GM20000 (cell line): ENCODE data around the gene METTL25B.

Source experiments
- DNase-seq: peaks from one replicate; pipeline ENCODE4 v3.0.0; 2012; ENCODE audit warnings: low spot score
- TF ChIP-seq, protein P1 (sequence below): IDR thresholded peaks from 2 replicates; pipeline ENCODE4 v1.5.1; 2012; ENCODE audit warnings: mild to moderate bottlenecking, control low read depth; ENCODE audit errors: extremely low read depth, missing control alignments

The METTL25B gene

DNA sequence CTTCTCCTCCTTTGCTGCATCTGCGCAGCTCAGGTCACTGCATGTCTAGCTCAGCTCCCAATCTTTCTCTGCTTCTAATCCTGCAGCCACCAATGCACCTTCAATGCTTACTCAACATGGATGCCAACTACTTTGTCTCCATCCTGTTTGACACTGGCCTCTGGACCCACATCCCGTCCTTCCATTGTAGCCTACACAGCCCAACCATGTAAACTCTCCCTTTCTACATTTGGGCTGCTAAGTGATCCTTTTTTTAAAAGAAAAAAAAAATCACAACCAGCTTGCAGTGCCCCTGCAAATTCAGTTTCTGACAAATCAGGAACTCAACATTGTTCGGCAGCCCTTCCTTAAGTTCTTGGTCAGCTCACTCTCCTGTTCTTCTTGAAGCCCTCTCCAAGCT is 13.4 kb upstream of the METTL25B start:
- TF ChIP-seq, protein P1, sequence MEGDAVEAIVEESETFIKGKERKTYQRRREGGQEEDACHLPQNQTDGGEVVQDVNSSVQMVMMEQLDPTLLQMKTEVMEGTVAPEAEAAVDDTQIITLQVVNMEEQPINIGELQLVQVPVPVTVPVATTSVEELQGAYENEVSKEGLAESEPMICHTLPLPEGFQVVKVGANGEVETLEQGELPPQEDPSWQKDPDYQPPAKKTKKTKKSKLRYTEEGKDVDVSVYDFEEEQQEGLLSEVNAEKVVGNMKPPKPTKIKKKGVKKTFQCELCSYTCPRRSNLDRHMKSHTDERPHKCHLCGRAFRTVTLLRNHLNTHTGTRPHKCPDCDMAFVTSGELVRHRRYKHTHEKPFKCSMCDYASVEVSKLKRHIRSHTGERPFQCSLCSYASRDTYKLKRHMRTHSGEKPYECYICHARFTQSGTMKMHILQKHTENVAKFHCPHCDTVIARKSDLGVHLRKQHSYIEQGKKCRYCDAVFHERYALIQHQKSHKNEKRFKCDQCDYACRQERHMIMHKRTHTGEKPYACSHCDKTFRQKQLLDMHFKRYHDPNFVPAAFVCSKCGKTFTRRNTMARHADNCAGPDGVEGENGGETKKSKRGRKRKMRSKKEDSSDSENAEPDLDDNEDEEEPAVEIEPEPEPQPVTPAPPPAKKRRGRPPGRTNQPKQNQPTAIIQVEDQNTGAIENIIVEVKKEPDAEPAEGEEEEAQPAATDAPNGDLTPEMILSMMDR: no peak
- no peak for DNase-seq

GRCh38 chr1:156717351-156717750 is 10.9 kb upstream of the METTL25B start:
- no peak for DNase-seq
- TF ChIP-seq, protein P1: no peak

- TF ChIP-seq, protein P1: no peak
- DNase-seq: no peak
These were observed 7.1 kb upstream of the METTL25B start for GRCh38 chr1:156721131-156721530.

DNA sequence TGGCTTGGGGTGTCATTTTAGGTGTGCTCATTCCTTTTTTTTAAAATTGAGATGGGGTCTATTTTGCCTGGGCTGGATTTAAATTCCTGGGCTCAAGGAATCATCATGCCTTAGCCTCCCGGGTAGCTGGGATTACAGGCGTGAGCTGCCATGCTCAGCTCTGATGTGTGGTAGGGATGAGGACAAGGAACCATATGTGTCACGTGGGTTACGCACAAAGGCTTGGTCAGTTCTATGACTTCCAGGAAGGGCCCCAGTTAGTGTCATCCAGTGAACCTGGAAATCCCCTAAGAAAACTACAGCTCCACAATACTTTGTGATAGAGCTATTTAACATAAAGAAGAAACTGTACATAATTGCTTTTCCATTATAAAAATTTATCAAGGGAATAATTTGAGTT is 6.7 kb upstream of the METTL25B start:
- TF ChIP-seq, protein P1: no peak
- no peak for DNase-seq

DNA sequence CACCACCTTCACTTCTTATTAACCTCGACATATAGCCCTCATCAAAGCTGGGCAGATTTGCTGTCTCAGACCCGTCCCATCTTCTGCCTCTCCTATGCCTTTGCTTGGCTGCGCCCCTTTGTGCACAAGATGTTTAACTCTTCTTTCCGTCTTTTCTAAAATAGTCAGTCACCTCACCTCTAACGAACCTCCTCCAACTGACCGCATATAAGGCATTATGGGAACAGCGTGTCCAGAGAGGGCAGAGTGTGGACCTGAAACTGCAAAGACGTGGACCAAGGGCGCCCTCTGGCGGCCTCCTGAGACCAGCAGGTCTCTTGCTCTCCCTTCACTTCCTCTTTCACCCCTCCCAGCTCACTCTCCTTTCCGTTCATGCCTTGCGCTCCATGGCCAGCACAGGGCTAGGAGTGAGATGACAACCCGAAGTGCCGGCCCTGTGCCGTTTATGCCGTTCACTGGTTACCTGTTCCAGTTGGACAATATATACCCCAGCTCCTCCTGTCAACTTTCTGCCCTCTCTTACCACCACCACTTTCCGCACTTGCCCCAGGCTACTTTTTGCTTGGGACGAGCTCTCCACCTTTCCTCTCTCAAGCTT is 2.5 kb upstream of the METTL25B start:
- peak; percentile 85 for DNase-seq
- TF ChIP-seq, protein P1: peak; percentile 86

GRCh38 chr1:156726549-156727226 is 1.6 kb upstream of the METTL25B start:
- DNase-seq: peak; percentile 78
- TF ChIP-seq, protein P1: peak; percentile 66

DNA sequence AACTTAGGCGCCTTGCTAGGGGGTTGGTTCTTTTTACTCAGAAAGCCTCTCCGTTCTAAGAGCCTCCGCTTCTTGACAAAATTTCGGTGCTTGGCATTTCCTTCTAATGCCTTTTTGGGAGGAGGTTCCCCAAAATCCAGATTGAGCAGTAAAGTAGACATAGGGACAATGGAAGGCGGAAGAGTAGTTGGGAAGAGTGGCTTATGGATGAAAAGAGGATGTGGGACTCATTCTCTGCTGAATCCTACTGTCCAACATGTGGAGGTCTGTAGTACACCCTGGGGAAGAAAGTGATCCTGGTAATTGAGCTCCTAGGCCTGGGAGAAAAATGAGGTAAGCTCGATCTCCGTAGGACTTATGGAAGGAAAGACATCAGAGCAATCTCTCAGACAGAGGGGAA is 777 bp upstream of the METTL25B start:
- no peak for DNase-seq
- TF ChIP-seq, protein P1: no peak
